Fibroblast of pulmonary artery (primary cell): Measurements from ENCODE around the gene METTL26.
A peak's percentile ranks its signal among the peaks of the same experiment; 100 is the strongest.

Experiments
- DNase-seq: peaks from one replicate; pipeline ENCODE4 v3.0.0-alpha.2; 2010; ENCODE audit warnings: low read depth
- H3K4me3 ChIP-seq: replicated peaks from 2 replicates; pipeline ENCODE4 v1.5.1; 2011; ENCODE audit warnings: low read depth, mild to moderate bottlenecking, control low read depth, low read length, moderate library complexity
- TF ChIP-seq, protein P1 (sequence below): IDR thresholded peaks from 2 replicates; pipeline ENCODE4 v1.5.1; 2011; ENCODE audit warnings: mild to moderate bottlenecking, control low read depth, low read length, inconsistent platforms; ENCODE audit errors: missing control alignments

METTL26 gene

DNA sequence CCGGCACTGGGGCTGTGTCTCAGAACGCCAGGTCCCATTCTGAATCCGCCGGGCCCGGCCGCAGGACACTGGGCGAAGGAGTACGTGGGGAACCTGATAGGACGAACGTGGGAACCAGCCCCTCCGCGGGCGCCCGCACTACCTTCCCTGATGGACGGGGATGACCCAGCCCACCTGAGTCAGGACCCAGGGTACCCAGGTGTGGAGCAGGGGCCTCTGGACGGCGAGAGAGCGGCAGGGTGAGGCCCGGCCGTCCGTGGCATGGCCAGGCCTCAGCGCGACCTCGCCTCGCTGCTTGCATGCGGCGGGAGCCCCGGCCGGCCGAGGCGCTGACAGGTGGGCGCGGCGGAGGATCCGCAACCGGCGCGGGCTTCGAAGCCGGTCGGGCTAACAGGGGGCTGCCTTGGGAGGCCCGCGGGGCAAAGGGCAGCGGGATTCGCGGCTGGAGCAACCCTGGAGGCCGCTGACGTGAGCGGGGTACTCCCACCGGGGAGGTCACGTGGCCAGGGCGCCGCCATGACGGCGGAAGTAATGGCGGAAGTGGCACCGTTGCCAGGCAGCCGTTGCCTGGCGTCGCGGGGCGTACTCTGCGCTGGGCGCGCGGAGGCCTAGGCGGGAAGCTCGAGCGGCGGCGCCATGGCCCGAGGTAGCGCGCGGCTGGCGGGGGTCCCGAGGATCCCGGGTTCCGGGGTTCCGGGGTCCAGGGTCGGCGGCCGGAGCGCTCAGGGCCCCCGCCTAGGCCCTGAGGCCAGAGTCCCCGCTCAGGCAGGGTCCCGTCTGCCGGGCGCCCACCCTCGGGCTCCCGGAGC lies 12.9 kb upstream of the METTL26 start, which contains the start of gene WDR90:
TSS of gene WDR90 (plus strand) at position 585 of the 809 bp plus-strand sequence. CDS start at position 637, 52 bp downstream.
- H3K4me3 ChIP-seq, result peak within 1 kb of the TSS; percentile 67
- TF ChIP-seq, protein P1, sequence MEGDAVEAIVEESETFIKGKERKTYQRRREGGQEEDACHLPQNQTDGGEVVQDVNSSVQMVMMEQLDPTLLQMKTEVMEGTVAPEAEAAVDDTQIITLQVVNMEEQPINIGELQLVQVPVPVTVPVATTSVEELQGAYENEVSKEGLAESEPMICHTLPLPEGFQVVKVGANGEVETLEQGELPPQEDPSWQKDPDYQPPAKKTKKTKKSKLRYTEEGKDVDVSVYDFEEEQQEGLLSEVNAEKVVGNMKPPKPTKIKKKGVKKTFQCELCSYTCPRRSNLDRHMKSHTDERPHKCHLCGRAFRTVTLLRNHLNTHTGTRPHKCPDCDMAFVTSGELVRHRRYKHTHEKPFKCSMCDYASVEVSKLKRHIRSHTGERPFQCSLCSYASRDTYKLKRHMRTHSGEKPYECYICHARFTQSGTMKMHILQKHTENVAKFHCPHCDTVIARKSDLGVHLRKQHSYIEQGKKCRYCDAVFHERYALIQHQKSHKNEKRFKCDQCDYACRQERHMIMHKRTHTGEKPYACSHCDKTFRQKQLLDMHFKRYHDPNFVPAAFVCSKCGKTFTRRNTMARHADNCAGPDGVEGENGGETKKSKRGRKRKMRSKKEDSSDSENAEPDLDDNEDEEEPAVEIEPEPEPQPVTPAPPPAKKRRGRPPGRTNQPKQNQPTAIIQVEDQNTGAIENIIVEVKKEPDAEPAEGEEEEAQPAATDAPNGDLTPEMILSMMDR, result no peak
- DNase-seq, result peak; percentile 91

DNA sequence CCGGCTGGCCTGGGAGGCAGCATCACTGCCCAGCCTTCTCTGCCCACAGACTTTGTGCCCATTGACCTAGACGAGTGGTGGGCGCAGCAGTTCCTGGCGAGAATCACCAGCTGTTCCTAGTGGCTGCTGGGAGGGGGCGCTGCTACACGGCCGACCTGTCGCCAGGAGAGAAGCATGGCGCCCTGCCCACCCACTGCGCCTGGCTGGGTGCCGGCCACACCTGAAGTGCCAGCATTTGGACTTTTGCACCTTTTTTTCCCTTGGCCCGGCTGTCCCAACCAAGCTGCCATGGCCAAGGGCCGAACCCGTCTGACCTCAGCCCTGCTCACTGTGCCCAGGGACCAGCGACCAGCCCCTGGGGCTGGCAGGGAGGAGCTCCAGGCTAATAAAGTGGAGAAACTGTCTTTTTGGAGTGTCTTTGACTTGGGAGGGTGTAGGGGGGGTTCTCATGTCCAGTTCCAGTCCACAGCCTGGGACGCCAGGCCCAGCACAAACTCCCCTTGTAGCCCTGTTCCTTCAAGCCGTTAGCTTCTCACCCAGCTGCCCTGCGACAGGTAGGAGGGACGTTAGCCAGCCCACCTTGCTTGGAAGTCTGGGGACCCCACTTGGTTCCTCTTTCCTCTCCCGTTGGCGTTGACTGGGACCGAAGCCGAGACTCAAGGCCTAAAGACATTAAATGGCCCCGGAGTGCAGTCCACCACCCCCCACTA lies 12.1 kb upstream of the METTL26 start:
- TF ChIP-seq, protein P1, result peak; percentile 36
- peak; percentile 24 for DNase-seq
- peak overlapping the region; percentile 67 for H3K4me3 ChIP-seq

- H3K4me3 ChIP-seq, result no peak overlapping the region
- TF ChIP-seq, protein P1, result no peak
- DNase-seq, result no peak
Observed at GRCh38 chr16:647173-647902, 11.2 kb upstream of the METTL26 start.

- no peak for DNase-seq
- TF ChIP-seq, protein P1, result no peak
- H3K4me3 ChIP-seq, result no peak overlapping the region
Observed at GRCh38 chr16:646679-647172, 10.6 kb upstream of the METTL26 start.

DNA sequence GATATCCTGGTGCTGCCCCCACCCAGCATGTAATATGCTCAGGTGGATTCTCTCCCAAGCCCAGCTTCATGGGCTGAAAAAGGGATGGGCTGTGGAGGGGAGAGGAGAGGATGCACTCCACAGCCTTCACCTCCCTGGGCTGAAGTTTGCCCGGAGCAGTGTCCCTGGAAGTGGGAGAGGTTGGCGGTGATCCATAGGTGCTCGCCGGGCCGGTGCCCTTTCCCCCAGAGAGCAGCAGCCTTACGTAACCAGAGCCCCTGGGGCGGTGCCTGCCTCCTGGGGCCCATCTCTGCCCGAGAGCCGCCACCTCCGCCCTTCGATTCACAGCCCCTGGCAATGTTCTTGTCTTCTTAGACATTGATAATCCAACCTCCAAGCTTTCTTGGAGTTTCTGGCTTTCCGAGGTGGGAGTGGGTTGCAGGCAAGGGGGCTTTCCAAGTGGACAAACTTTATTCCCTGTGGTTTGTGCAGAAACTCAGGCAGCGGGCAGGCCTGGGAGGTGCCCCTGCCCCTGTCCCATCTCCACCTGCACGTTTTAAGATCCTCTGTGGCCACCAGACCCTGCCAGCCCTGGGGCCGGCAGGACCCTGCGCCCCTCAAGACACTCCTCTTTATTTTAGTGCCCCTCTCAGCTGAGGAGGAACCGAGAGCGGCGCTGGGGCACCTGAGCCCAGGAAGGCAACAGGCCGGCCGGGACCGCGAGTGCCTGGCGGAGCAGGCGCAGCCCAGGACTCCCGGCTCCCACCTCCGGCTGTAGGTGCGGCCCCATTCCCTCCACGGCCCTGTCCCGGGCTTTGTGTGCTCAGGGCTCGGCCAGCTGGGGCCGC lies 10.0 kb upstream of the METTL26 start:
- TF ChIP-seq, protein P1, result no peak
- no peak for DNase-seq
- no peak overlapping the region for H3K4me3 ChIP-seq

DNA sequence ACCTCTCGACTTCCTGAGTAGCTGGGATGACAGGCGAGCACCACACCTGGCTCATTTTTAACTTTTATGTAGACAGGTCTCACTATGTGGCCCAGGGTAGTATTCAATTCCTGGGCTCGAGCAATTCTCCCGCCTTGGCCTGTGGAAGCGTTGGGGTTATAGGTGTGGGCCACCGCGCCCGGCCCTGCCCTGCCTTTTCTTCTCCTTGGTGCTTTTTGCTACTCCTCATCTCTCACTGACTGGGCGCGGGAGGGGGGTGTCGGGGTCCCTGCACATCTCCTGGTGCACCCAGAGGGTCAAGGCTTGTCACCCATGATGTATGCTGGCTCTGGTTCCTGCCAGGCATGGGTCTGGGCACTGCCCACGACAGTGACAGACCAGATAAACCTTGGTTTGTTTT lies 8.5 kb upstream of the METTL26 start:
- TF ChIP-seq, protein P1, result no peak
- H3K4me3 ChIP-seq, result no peak overlapping the region
- no peak for DNase-seq
